Skin epidermis (tissue), 12 donors: ENCODE data around the gene CMYA5.

ENCODE experiments used
- H3K27ac ChIP-seq, 21 experiments: fragments of 200-600 bp; sonication (generic) in 11 of 21; one replicate each; pipeline ENCODE4 v1.5.0; 2020; ENCODE audit warnings: mild to moderate bottlenecking in 3 of 21, inconsistent platforms in 2 of 21, moderate library complexity in 2 of 21
- H3K4me3 ChIP-seq, 7 experiments: fragments of 200-600 bp; sonication (generic) in 2 of 7; one replicate each; pipeline ENCODE4 v1.5.0; 2020; ENCODE audit warnings: inconsistent platforms in 2 of 7, mild to moderate bottlenecking in 2 of 7, moderate library complexity in 1 of 7

Gene CMYA5

GRCh38 chr5:79785983-79786382, 96.3 kb downstream of the CMYA5 start:
- no peak overlapping the region for H3K27ac ChIP-seq
- no peak overlapping the region for H3K4me3 ChIP-seq

GRCh38 chr5:79787448-79787847, 97.8 kb downstream of the CMYA5 start:
- no peak overlapping the region for H3K4me3 ChIP-seq
- H3K27ac ChIP-seq = no peak overlapping the region

- Histone ChIP-seq H3K4me3 (no peak overlapping the region), H3K27ac (no peak overlapping the region)
Observed at GRCh38 chr5:79791843-79792242, 102.2 kb downstream of the CMYA5 start.

- Histone ChIP-seq H3K27ac (no peak overlapping the region), H3K4me3 (no peak overlapping the region)
Observed at GRCh38 chr5:79792463-79792862, 102.8 kb downstream of the CMYA5 start.

GRCh38 chr5:79793304-79793703, 103.7 kb downstream of the CMYA5 start:
- Histone ChIP-seq H3K27ac (no peak overlapping the region), H3K4me3 (no peak overlapping the region)

GRCh38 chr5:79793722-79794121, 104.1 kb downstream of the CMYA5 start:
- no peak overlapping the region for H3K27ac ChIP-seq

GRCh38 chr5:79794347-79794746, 104.7 kb downstream of the CMYA5 start:
- H3K27ac ChIP-seq = no peak overlapping the region

More at GRCh38 chr5:79793722-79794121, 104.1 kb downstream of the CMYA5 start:
- H3K4me3 ChIP-seq = no peak overlapping the region

GRCh38 chr5:79795764-79796398, 106.2 kb downstream of the CMYA5 start:
- H3K27ac ChIP-seq = no peak overlapping the region
- H3K4me3 ChIP-seq = no peak overlapping the region

More at GRCh38 chr5:79794347-79794746, 104.7 kb downstream of the CMYA5 start:
- H3K4me3 ChIP-seq = no peak overlapping the region

- H3K27ac ChIP-seq = no peak overlapping the region
- no peak overlapping the region for H3K4me3 ChIP-seq
Observed at GRCh38 chr5:79798893-79799590, 109.4 kb downstream of the CMYA5 start.

GRCh38 chr5:79800979-79801827, 111.6 kb downstream of the CMYA5 start:
- H3K4me3 ChIP-seq = no peak overlapping the region
- no peak overlapping the region for H3K27ac ChIP-seq

- Histone ChIP-seq H3K27ac (no peak overlapping the region), H3K4me3 (no peak overlapping the region)
Observed at GRCh38 chr5:79802406-79802805, 112.8 kb downstream of the CMYA5 start.

GRCh38 chr5:79803007-79803406, 113.4 kb downstream of the CMYA5 start:
- no peak overlapping the region for H3K4me3 ChIP-seq
- H3K27ac ChIP-seq = no peak overlapping the region

GRCh38 chr5:79806741-79807140, 117.1 kb downstream of the CMYA5 start:
- Histone ChIP-seq H3K27ac (no peak overlapping the region), H3K4me3 (no peak overlapping the region)

GRCh38 chr5:79809743-79810142, 120.1 kb downstream of the CMYA5 start:
- H3K27ac ChIP-seq = no peak overlapping the region
- H3K4me3 ChIP-seq = no peak overlapping the region

- no peak overlapping the region for H3K27ac ChIP-seq
- H3K4me3 ChIP-seq = no peak overlapping the region
Observed at GRCh38 chr5:79811081-79811480, 121.4 kb downstream of the CMYA5 start.

- Histone ChIP-seq H3K4me3 (no peak overlapping the region), H3K27ac (no peak overlapping the region)
Observed at GRCh38 chr5:79811904-79812303, 122.3 kb downstream of the CMYA5 start.

- Histone ChIP-seq H3K4me3 (no peak overlapping the region), H3K27ac (no peak overlapping the region)
Observed at GRCh38 chr5:79814699-79815098, 125.1 kb downstream of the CMYA5 start.

- no peak overlapping the region for H3K4me3 ChIP-seq
- no peak overlapping the region for H3K27ac ChIP-seq
Observed at GRCh38 chr5:79816014-79816413, 126.4 kb downstream of the CMYA5 start.

GRCh38 chr5:79820648-79821047, 131.0 kb downstream of the CMYA5 start:
- Histone ChIP-seq H3K4me3 (no peak overlapping the region), H3K27ac (no peak overlapping the region)

GRCh38 chr5:79824444-79824843, 134.8 kb downstream of the CMYA5 start:
- Histone ChIP-seq H3K27ac (no peak overlapping the region), H3K4me3 (no peak overlapping the region)

GRCh38 chr5:79825802-79826201, 136.2 kb downstream of the CMYA5 start:
- no peak overlapping the region for H3K4me3 ChIP-seq
- no peak overlapping the region for H3K27ac ChIP-seq
